K562 (cell line): Measurements from ENCODE around the gene GNG7. TPM values are rescaled to one million over a fixed set of nuclear protein-coding genes. Genes with fewer than 3 reads are reported as not detected.
A peak's percentile ranks its signal among the peaks of the same experiment; 100 is the strongest.

Source experiments
- AFF1 ChIP-seq, 2 experiments: fragments of 450-650 bp; IDR thresholded peaks; 2 replicates each; pipeline ENCODE4 v1.6.1; 2018; ENCODE audit warnings: mild to moderate bottlenecking in 2 of 2, low read depth in 1 of 2; ENCODE audit not compliant: partially characterized antibody in 2 of 2
- BRD4 ChIP-seq: fragments of 200-600 bp; sonication (generic); IDR thresholded peaks from 2 replicates; pipeline ENCODE4 v1.6.1; 2017; ENCODE audit warnings: inconsistent platforms
- BRD9 ChIP-seq: fragments of 450-650 bp; IDR thresholded peaks from 2 replicates; pipeline ENCODE4 v1.6.1; 2018; ENCODE audit warnings: low read depth; ENCODE audit not compliant: partially characterized antibody
- ERF ChIP-seq: fragments of 450-650 bp; formaldehyde crosslinking; IDR thresholded peaks from 2 replicates; pipeline ENCODE4 v1.4.0; 2020; ENCODE audit warnings: mild to moderate bottlenecking, mixed read lengths
- FIP1L1 ChIP-seq: fragments of 200-400 bp; formaldehyde crosslinking; IDR thresholded peaks from 2 replicates; pipeline ENCODE4 v1.6.1; 2018; ENCODE audit warnings: mild to moderate bottlenecking, low read depth, low read length; ENCODE audit not compliant: poor library complexity, severe bottlenecking
- HEY1 ChIP-seq: fragments of 250-450 bp; sonication (Bioruptor Pico); IDR thresholded peaks from 2 replicates; pipeline ENCODE4 v1.5.0; 2020; ENCODE audit warnings: mild to moderate bottlenecking, moderate library complexity, borderline replicate concordance
- NONO ChIP-seq, 2 experiments: fragments of 200-400 bp in 1 of 2; fragments of 450-650 bp in 1 of 2; formaldehyde crosslinking in 1 of 2; IDR thresholded peaks; 2 replicates each; pipeline ENCODE4 v1.6.1; 2017; ENCODE audit warnings: low read depth in 2 of 2, mild to moderate bottlenecking in 2 of 2, moderate library complexity in 2 of 2, low read length in 1 of 2
- NR1H2 ChIP-seq: sonication (generic); formaldehyde crosslinking; IDR thresholded peaks from 2 replicates; pipeline ENCODE4 v1.4.0; 2020; ENCODE audit warnings: mild to moderate bottlenecking, missing genetic modification reagents
- PCBP1 ChIP-seq: fragments of 200-400 bp; formaldehyde crosslinking; IDR thresholded peaks from 2 replicates; pipeline ENCODE4 v1.6.1; 2018; ENCODE audit warnings: mild to moderate bottlenecking, low read depth, low read length; ENCODE audit not compliant: poor library complexity, severe bottlenecking
- PML ChIP-seq: IDR thresholded peaks from 2 replicates; pipeline ENCODE4 v1.6.1; 2012; ENCODE audit warnings: low read length, inconsistent platforms
- SAFB2 ChIP-seq: fragments of 200-400 bp; formaldehyde crosslinking; IDR thresholded peaks from 2 replicates; pipeline ENCODE4 v1.6.1; 2018; ENCODE audit warnings: borderline replicate concordance, low read length, low read depth, moderate library complexity; ENCODE audit not compliant: severe bottlenecking
- SIN3A ChIP-seq, 2 experiments: fragments of 150-350 bp in 1 of 2; IDR thresholded peaks; 2 replicates each; pipeline ENCODE4 v1.6.1; 2011 to 2016; ENCODE audit warnings: borderline replicate concordance in 2 of 2, low read depth in 2 of 2, low read length in 2 of 2, mild to moderate bottlenecking in 2 of 2, moderate library complexity in 2 of 2; ENCODE audit not compliant: control insufficient read depth in 1 of 2
- SP1 ChIP-seq: sonication (generic); formaldehyde crosslinking; IDR thresholded peaks from 2 replicates; pipeline ENCODE4 v1.8.1; 2022; ENCODE audit warnings: mild to moderate bottlenecking, missing genetic modification reagents
- TAF9B ChIP-seq: fragments of 450-650 bp; IDR thresholded peaks from 2 replicates; pipeline ENCODE4 v1.6.1; 2018; ENCODE audit warnings: mild to moderate bottlenecking; ENCODE audit not compliant: partially characterized antibody
- THRAP3 ChIP-seq: fragments of 450-650 bp; IDR thresholded peaks from 2 replicates; pipeline ENCODE4 v1.6.1; 2016; ENCODE audit warnings: mild to moderate bottlenecking, inconsistent platforms, borderline replicate concordance
- TSC22D4 ChIP-seq: fragments of 450-650 bp; IDR thresholded peaks from 2 replicates; pipeline ENCODE4 v1.6.1; 2016; ENCODE audit warnings: missing genetic modification characterization, missing biosample characterization, control low read depth
- WHSC1 ChIP-seq: IDR thresholded peaks from one replicate; pipeline ENCODE4 v1.6.1; 2012; ENCODE audit warnings: low read length, control low read depth, inconsistent platforms
- ZNF263 ChIP-seq: sonication (generic); formaldehyde crosslinking; IDR thresholded peaks from 2 replicates; pipeline ENCODE4 v1.8.0; 2022; ENCODE audit warnings: mild to moderate bottlenecking, missing genetic modification reagents, borderline replicate concordance
- ZNF41 ChIP-seq: fragments of 250-450 bp; sonication (Bioruptor Pico); conservative IDR thresholded peaks from 2 replicates; pipeline ENCODE4 v1.4.0; 2020; ENCODE audit warnings: mild to moderate bottlenecking
- ZNF584 ChIP-seq: fragments of 200-800 bp; sonication (Bioruptor generic); IDR thresholded peaks from 2 replicates; pipeline ENCODE4 v1.6.1; 2016; ENCODE audit warnings: low read depth, mild to moderate bottlenecking, missing genetic modification characterization, missing compliant biosample characterization
- polyA plus RNA-seq, 8 experiments: library from polyadenylated mRNA; depleted of rRNA in 4 of 8; stranded (reverse) in 5 of 8; unstranded in 3 of 8; fragments of >200 nt; fragmentation: Nextera tagmentation in 2 of 8; fragmentation: Illumina TruSeq in 1 of 8; extraction: Ambion mirVana in 2 of 8; extraction: Trizol in 1 of 8; gene quantifications; 2 replicates each; pipeline versions ENCODE4 v1.2.1 to v1.2.3, GENCODE V29; 2011 to 2014; ENCODE audit warnings: inconsistent platforms in 1 of 8, missing spikeins in 1 of 8
- total RNA-seq, 7 experiments: library from RNA; depleted of rRNA in 6 of 7; stranded (reverse); fragments of >200 nt in 6 of 7; fragmentation: Illumina TruSeq in 2 of 7; extraction: Trizol in 2 of 7; gene quantifications; 2 replicates each; pipeline versions ENCODE4 v1.2.1 to v1.2.3, GENCODE V29; 2011 to 2021; ENCODE audit warnings: low replicate concordance in 1 of 7

GNG7 gene
- total and polyA plus RNA-seq, 9 of the 15 experiments (the other 6 are each of a cell fraction or from before 2014, with no cell fraction given) = 0.01 to 0.20 (median 0.06) TPM; not detected in 1

GRCh38 chr19:2475702-2476450, 226.6 kb downstream of the GNG7 start, which contains the start of gene GADD45B (continued):
- TF ChIP-seq NR1H2 (CRISPR knock-in tag) (peak; percentile 60; the same call in 1 of the 2 replicates), ZNF41 (CRISPR knock-in tag) (no peak), AFF1 (IDR thresholded peaks at IDR 0.05; ENCODE audit: low read depth in 1 of 2, partially characterized antibody in 2 of 2) (peak; percentile 49 to 50), FIP1L1 (no peak), BRD4 (no peak), PCBP1 (no peak), PML (peak; percentile 96), SAFB2 (no peak), HEY1 (CRISPR knock-in tag) (no peak), ERF (CRISPR knock-in tag) (no peak), SIN3A (IDR thresholded peaks at IDR 0.05; ENCODE audit: borderline replicate concordance in 2 of 2, control insufficient read depth in 1 of 2, low read depth in 2 of 2, low read length in 2 of 2) (peak in 1 of 2 experiments; percentile 31; a peak in 1 of 4 replicates), WHSC1 (no peak), SP1 (CRISPR knock-in tag) (peak; percentile 95), ZNF584 (no peak), TAF9B (peak; percentile 86), THRAP3 (no peak), NONO (IDR thresholded peaks at IDR 0.05; ENCODE audit: low read depth in 2 of 2, low read length in 1 of 2) (peak in 1 of 2 experiments; percentile 87; a peak in 2 of 4 replicates), BRD9 (no peak), TSC22D4 (no peak), ZNF263 (peak; percentile 61; the same call in 1 of the 2 replicates)
